GM21737 (cell line): ENCODE data around the gene KRTAP19-6.
"Not testable (repeated sequence)": the region's sequence is repeated elsewhere in the genome, so short reads cannot be mapped to it uniquely, and the experiment has no call there.

ENCODE experiments used
- ATAC-seq: cut with Tn5 transposase; IDR thresholded peaks from one replicate; pipeline ENCODE4 v1.9.1; 2021; ENCODE audit warnings: mild to moderate bottlenecking, moderate library complexity; ENCODE audit not compliant: unreplicated experiment

Gene KRTAP19-6

DNA sequence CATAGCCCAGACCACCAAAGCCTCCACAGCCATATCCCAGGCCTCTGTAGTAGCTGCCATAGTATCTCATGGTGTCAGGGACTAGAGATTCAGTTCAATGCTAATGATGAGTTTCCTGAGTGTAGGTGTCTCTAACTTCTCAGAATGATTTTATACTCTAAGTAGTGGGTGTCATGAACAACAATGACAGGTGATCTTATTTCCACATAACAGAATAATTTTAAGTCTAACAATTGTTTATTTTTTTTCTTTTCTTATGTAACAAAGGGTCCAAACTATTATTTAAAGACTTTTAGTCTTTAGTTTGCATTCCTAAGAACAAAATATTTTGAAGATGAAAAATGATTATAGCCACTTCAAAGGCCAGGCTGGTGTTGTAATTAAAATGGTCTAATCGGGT, at the start of gene KRTAP19-6:
KRTAP19-6 (minus strand) TSS at position 101 of the 400 bp plus-strand sequence; CDS start at position 70, 31 bp downstream.
- no peak for ATAC-seq

DNA sequence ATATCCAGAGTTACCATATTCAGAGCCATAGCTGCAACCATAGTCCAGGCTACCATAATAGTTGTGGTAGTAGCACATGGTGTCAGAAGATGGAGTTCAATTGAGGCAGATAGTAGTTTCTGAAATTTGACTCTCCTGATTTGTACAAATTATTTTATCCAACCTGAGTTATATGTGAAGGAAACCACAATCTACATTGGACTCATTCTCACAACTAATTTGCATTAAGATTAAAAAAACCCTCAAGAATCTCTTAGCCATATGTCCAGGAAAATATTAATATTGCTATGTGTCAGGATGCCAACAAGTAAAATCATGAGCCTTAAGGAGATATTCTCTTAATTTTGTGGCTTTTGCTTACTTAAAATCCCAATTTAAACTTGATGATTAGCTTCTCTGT, 48.6 kb upstream of the KRTAP19-6 start, which contains the start of gene KRTAP22-2:
KRTAP22-2 (minus strand) TSS at position 101 of the 400 bp plus-strand sequence.
- ATAC-seq = no peak

DNA sequence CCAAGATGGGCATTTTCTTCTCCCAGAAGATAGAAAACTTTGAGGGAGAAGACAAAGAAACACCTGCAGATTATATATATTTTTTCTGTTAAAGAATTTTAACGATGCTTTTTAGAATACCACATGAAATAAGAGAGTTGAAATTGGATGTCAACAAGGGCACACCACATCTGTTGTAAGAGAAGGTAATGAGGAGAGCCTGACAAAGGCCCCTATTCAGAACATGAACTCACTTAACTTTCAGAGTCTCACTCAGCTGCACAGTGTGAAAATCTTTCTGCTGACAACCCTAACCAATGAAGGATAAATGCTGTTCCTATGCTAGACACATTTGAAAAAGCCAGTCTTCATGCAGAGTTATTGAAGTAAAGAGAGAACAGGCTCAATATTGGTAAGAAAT, 41.2 kb upstream of the KRTAP19-6 start:
- no peak for ATAC-seq

- ATAC-seq = no peak
Measured at GRCh38 chr21:30580132-30580531, 38.5 kb upstream of the KRTAP19-6 start.

- ATAC-seq = no peak
Measured at GRCh38 chr21:30579346-30579745, 37.7 kb upstream of the KRTAP19-6 start.

DNA sequence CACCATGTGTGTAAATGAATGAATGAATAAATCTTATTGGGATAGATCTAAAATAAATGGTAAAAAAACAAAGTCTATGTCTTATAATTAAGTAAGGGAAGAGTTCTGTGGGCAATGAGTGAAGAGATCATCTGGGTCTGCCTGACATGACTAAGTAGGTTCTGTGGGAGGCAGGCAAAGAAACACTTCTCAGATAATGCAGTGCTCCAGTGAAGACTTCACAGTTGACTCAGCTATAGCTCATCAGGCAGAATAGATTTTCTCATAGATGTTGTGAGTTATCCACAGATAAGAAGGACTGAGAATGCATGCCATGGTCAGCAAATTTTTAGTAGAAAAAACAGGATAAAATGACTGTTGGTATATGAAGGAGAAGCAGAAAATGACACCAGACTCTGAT, 36.1 kb upstream of the KRTAP19-6 start:
- no peak for ATAC-seq

DNA sequence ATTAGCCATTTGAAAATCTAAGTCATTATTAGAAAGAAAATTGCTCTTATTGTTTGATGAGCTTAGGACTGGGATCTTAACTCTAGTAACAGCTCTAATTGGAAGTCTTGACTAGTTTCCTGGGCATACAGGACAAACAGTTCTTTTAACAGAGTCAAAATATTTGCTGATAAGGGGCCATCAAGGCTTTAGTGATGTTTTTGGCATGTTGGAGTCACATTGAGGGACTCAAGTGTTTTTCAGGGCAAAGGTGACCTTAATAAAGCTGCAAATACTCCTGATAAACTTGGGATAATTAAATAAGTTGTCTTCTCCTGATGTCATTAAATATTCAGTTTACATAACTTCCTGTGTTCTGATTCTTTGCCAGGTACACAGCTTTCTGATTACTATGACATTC, 26.0 kb upstream of the KRTAP19-6 start:
- no peak for ATAC-seq

DNA sequence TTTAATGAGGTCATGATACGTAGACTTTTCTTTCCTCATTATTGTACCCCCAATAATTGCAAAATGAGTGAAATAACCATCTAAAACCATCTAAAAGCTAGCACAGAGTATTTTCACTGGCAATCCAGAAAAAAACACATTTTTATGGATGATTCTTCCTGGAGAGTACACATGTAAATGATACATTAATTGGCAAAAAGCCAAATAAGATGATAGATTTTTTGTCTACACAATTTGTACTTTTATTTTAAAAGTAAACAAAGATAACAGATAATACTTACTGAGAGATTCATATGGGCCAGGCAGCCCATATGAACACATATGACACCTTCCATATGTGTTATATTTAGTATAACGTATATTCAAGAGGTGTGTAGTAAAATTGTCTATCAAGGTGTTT, 22.0 kb upstream of the KRTAP19-6 start:
- no peak for ATAC-seq

DNA sequence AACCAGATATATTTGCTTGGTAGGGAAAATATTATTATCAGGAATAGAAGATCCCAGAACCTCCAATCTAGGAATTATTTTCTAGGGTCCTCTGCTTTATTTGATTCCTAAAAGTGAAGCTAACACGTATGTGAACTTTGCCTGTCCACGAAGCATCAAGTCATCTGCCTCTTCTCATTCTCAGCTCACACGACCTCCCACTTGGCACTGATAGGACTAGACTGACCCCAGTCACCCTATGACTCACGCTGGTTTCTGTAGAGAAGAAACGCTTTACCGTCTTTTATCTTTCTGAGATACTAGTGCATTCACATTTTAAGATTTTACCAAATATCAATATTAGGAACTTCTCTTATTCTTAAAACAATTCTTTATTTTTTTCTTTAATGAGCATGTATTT, 21.4 kb upstream of the KRTAP19-6 start:
- ATAC-seq = no peak

DNA sequence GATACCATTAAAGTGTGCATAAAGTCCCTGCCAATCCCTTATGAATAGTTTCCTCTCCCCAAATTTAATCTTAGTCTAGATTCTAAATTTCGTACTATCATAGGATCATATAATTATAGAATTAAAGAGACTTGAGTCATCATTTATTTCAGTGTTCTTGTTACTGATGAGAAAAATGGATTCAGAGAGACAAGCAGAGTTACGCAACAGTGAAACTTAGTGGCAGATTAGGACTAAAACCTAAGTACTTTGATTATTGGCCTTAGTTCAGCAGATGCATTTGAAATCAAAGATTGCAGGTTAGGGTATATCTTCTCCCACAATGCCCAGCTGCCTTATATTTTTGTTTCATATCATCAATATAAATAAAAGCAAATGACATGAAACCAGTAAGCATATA, 20.3 kb upstream of the KRTAP19-6 start:
- no peak for ATAC-seq

GRCh38 chr21:30561264-30561895, 19.7 kb upstream of the KRTAP19-6 start, which contains the start of gene KRTAP19-7:
Gene KRTAP19-7, minus strand, starts transcription at chr21:30561314. Its CDS starts 25 bp downstream, at chr21:30561289.
- no peak for ATAC-seq

DNA sequence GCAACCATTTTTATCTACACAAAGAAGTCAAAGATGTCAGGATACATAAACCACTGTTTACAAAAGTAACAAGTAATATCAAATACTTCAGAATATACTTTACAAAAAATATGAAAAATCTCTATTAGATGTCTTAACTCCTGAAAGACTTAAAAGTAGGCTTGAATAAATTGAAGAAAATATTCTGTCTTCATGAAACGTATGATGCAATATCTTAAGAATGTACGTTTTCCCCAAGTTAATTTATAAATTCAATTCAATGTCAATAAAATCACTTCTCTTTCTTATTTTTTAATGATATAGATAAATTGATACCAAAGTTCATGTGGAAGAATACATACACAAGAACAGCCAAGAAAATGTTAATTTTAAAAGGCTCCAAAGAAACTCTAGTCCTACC, 13.4 kb upstream of the KRTAP19-6 start:
- ATAC-seq = no peak

- ATAC-seq = no peak
Measured at GRCh38 chr21:30552782-30553181, 11.1 kb upstream of the KRTAP19-6 start.

GRCh38 chr21:30518876-30519275, 22.8 kb downstream of the KRTAP19-6 start:
- ATAC-seq = no peak

GRCh38 chr21:30515681-30516080, 26.0 kb downstream of the KRTAP19-6 start:
- ATAC-seq = no peak

GRCh38 chr21:30505621-30506205, 36.0 kb downstream of the KRTAP19-6 start:
- ATAC-seq = not testable (repeated sequence)

GRCh38 chr21:30502041-30502440, 39.6 kb downstream of the KRTAP19-6 start, which contains the start of gene KRTAP19-5:
Gene KRTAP19-5, minus strand, starts transcription at chr21:30502141. Its CDS starts 51 bp downstream, at chr21:30502090.
- no peak for ATAC-seq

GRCh38 chr21:30497065-30497464, 44.6 kb downstream of the KRTAP19-6 start, which contains the start of gene KRTAP19-4:
Gene KRTAP19-4, minus strand, starts transcription at chr21:30497165. Its CDS starts 55 bp downstream, at chr21:30497110.
- ATAC-seq = no peak

GRCh38 chr21:30491963-30492428, 49.7 kb downstream of the KRTAP19-6 start, which contains the start of gene KRTAP19-3:
Gene KRTAP19-3, minus strand, starts transcription at chr21:30492013. Its CDS starts 56 bp downstream, at chr21:30491957.
- no peak for ATAC-seq
